8988T (cell line): Measurements from ENCODE around the gene EBF4.
A peak's percentile ranks its signal among the peaks of the same experiment; 100 is the strongest.

Experiments
- DNase-seq: peaks from one replicate; pipeline ENCODE4 v3.0.0; 2011

Gene EBF4

DNA sequence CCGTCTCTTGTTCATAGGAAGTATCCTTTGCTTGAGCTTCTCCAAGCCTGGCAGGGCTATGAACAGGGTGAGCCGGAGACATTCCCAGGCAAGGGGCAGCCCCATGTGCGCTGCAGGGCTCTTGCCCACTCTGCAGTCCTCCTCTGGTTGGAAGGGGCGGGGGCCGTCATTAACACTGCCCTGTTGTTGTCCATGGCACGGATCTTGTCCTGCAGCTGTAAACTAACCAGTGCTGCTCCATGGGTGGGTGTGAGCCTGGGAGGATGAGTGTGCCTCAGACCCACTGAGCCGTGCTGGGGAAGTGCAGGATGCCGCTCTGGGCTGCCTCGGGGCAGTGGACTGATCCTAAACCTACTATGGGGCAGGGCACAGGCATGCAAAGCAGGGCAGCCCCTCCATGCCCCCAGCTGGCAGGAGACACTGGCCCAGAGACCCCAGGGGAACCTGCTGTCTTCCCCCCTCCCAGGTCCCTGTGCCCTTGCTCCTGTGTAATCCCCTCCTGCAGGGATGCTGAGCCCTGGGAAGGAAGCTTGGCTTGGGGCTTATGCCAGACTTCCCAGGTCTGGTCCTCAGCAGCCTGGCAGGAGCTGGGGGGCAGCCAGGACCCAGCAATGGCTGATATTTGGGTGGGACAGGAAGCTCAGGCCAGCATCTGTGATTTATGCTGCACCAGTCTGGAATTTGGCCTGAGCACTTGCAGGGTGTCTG, 8.5 kb downstream of the EBF4 start:
- DNase-seq, result no peak

DNA sequence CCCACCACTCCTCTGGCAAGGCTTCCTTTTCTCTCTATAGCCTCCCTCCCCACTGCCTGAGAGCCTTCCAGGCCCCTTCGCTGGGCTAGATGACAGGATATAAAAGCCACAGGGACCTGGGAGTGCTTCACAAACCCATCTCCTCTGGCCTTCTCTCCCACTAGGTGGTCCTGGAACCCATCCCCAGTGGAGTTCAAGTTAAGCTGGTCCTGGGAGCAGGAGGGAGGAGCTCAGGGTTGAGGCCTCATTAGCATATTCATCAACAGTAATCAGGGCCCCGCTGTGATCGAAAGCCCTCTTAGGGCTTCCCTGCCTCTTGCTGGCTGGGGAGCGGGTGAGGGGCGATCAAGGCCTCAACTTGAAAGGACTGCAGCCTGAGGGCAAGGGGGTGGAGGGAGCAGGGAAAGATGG, 9.1 kb downstream of the EBF4 start:
- DNase-seq, result no peak

DNA sequence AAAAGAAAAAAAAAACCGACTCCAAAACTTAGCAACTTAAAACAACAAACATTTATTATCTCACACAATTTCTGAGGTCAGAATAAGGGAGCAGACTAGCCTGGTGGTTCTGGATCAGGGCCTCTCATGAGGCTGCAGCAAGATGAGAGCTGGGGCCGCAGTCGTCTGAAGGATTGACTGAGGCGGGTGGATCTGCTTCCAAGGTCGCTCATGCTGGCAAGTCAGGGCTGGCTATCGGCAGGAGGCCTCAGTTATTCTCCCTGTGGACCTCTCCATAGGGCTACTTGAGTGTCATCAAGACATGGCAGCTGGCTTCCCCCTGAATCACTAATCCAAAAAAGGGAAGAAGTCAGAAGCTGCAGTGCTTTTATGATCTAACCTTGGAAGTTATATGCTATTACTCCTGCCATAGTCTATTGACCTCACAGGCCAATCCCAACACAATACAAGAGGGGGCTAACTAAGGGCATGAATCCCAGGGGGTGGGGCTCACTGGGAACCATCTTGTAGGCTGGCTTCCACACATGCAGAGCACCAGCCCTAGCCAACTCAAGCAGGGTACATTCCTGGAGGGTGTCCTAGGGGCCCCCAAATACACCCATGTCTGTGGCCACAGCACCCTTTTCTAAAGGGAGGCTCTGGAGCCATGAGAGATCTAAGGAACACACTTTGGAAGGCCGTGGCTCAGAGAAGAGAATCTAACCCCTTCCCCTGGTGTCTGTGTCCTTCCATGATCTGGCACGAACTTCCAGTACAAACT, 11.3 kb downstream of the EBF4 start:
- DNase-seq, result no peak

DNA sequence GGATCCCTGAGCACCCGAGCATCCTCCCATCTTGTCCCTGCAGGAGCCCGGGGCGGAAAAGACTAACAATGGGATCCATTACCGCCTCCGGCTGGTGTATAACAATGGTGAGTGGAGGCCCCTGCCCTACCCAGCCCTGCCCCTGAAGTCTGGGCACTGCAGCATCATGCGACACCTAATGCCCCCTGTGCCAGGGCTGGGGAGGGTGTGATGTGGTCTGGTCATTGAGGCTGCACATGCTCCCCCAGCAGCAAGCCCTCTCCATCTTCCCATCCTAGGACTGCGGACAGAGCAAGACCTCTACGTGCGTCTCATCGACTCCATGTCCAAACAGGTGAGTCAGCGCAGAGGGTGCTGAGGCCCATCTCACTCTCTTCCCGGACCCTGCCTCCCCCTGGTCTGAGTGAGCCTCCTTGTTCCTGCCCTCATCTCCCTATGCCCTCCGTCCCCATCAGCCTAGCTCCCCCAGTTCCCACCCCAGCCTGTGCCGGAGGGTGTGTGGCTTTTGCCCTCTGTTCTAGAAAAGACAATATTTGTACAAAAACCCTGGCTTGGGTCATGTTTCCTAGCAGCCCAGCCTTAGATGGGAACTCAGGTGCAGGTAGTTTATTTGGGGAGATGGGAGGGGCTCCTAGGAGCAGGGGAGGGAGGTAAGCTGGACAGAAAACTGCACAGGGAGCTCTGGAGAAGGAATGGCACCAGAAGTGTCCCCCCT, 13.5 kb downstream of the EBF4 start:
- DNase-seq, result no peak

DNA sequence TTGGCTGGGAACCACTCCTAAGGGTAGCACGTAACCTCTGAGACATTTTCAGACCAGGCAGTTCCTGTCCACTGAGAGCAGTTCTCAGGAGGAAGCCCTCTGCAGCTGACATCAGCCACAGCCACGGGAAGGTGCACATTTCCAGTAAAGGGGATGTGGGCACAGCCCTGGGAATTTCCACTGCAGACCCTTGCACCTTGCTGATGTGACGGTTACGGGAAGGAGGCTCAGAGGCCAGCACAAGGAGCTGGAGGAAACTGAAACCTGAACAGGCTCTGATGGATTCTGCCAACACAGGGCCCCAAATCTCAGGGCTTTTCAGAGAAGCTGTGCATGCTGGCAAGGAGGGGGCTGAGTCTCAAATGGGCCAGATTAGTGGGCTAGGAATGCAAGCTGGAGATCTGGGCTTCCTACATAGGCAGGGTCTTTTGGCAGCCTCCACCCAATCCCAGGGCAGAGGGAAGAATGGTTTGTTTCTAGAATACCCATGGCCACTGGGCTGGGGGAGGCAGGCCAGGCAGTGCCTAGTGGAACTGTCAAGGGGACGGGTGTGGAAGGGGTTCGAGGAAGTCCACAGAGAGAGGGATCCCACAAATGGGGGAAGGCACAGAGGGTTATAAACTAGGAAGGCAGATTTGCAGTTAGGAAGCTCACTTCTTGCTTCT, 14.2 kb downstream of the EBF4 start:
- DNase-seq, result no peak

DNA sequence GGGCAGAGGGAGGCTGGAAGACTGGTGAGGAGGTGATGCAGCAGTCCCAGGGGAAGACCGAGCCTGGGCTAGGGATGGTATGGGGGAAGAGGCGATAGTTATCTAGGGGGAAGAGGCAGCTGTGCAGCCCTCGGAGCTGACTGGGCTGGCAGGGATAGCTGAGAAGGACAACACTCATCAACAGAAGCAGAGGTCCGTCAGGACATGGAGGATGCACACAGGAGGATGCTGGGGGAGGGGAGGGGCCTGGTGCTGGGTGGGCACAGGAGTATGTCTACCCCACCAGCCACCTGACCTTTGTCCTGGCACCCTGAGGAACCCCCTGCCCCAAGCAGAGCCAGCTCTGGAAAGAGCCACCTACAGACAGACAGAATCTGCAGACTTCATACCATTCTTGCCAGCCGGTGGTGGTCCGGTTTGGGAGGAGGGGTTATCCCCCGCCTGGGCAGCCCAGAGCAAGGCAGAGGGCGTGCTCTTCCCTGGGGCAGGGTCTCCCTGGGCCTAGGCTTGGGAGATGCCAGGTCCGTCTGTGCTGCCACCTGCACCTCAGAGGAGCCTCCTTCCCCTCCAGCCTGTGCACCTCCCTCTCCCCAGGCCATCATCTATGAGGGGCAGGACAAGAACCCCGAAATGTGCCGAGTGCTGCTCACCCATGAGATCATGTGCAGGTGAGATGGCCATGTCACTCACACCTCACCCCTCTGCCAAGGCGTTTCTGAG, 14.9 kb downstream of the EBF4 start:
- DNase-seq, result no peak

DNA sequence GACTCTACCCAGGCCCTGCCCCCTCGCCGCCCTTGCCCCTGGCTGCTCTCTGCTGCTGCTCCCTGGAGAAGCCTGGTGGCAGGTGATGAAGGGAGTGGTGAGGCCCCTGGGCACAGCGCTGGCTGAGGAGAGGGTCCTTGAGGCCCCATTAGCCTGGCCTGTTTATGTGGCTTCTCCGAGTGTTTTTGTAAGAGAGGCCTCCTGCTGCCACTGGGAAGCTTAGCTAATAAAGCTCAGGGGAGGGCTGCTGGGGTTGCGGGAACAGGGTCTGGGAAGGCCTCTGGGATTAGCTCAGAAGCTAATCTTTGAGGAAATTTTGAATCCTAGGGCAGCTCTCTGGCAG, 15.5 kb downstream of the EBF4 start:
- DNase-seq, result no peak

DNA sequence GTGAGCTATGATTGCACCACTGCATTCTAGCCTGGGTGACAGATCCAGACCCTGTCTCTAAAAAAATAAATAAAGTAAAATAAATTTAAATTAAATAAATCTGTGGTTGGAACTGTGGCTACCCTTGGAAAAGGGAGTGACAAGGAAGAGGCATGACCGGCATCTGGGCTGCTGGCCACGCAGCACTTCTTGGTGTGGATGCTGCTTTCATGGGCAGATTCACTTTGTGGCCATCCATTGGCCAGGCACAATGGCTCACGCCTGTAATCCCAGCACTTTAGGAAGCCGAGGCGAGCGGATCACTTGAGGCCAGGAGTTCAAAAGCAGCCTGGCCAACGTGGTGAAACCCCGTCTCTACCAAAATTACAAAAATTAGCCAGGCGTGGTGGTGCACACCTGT, 16.1 kb downstream of the EBF4 start:
- no peak for DNase-seq

DNA sequence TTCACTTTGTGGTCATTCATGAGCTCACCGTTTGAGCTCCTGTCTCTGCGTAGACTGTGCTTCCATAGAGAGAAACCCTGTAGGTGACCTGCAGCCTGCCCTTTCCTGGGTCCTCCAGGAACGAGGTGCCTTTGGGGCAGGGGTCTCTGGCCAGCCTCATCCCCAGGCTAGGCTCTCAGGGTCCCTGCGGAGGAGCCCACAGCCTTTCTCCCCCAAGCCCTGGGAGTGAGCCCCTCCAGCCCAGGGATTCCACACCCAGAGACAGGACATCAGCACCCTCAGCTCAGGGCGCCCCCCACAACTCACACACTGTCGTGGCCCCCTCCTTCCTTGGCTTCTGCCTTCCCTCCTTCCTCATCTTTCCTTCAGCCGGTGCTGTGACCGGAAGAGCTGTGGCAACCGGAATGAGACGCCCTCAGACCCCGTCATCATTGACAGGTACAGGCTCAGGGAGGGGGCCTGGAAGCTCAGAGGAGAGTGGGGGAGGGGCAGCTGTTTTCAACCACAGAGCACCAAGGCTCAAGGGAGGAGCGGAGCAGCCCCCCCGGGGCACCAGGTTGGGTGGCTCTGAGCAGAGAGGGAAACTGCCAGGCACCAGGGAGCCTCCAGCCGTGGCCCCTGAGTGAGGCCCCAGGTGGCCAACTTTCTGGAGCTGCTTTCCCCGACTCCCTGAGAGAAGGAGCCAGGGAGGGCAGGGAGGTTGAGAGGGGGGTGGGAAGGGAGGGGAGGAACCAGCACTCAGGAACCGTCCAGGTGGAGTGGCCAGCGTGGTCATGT, 16.8 kb downstream of the EBF4 start:
- no peak for DNase-seq

DNA sequence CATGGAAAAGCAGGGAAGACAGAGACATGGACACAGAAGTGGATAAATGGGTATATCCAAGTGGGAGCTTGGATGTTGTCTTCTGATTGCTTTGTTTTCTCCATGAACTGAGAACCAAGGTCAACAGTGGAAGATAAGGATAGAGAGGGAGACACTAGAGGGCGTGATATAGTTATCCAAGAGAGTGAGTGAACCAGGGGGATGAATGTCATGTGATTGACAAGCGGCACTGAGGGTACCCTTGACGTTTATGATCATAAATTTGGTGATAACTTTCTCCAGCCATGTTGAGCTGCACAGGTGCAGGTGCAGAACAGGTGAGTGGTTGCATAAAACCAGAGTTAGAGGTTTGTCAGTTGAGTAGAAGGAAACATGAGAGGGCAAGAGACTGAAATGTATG, 20.7 kb downstream of the EBF4 start:
- DNase-seq, result no peak

DNA sequence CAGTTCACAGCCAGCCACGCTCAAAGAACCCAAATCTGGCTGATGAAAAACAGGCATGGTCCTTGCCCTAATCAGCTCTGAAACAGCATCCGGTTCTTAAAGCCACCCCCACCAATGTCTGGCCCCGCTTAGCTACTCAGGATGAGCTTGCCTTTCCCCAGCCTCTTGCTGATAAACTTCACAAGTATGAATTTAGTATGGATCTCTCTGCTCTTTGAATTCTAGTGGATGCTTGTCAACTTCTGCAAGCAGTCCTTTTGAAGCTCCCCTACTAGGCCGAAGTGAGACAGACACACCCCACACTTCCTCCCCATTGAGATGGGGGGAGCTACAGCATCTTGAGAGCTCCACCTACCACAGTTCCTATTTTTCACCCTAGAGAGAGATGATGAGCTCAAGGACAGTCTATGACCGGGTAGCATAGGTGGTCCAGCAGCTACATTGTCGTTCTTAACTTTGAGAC, 36.7 kb downstream of the EBF4 start:
- no peak for DNase-seq

DNA sequence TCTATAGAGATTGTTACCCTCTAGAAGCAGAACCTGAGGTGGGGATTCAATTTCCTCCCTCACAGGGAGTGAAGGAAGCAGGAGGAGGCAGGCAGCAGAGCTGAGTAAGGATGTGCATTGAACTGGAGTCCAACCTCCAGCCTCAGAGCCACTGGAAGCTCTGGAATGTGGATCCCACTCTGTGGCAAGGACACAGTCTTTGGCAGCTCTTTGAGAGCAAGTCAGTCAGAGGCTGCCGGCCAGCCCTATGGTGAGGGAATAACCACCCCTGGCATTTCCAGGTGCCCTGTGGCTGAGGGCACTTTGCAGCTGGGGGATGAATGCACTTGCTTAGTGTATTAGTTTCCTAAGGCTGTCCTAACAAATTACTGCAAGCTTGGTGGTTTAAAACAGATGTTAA, 37.2 kb downstream of the EBF4 start:
- no peak for DNase-seq

DNA sequence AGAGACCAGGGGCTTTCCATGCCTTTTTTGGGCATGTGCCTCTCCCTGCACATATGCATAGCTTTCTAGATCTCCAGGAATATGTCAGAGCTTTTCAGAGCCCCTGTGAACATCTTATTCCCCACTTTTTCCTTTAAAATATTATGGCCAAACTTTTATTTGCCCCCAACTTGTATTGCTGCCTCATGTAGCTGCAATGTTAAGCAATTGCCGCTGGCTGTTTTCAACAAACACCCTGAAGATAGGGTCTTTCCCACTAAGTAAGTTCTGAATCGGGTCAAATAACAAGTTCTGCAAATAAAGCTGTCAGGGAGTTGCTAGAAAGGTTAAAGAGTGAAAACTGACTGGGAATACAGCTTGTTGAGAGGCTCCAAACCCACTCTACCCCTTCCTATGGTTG, 42.3 kb downstream of the EBF4 start:
- DNase-seq, result no peak

DNA sequence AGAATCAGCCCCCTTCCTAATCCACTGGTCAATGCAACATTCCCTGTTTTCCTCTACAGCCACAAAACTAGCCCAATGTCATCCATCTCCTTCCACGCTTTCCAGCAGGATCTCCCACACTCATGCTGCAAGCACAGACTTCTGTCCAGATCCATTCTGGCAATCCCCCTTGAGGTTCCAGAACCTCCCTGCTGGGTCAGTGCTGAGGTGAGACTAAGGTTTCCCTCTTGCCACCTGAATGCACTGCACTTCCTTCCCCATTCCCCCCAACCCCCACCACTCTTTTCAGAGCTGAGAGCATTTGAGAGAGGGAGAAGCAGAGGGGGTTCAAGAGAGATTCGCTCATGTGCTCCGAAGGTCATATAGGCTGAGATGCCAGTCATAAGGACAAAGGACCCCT, 43.9 kb downstream of the EBF4 start:
- no peak for DNase-seq

DNA sequence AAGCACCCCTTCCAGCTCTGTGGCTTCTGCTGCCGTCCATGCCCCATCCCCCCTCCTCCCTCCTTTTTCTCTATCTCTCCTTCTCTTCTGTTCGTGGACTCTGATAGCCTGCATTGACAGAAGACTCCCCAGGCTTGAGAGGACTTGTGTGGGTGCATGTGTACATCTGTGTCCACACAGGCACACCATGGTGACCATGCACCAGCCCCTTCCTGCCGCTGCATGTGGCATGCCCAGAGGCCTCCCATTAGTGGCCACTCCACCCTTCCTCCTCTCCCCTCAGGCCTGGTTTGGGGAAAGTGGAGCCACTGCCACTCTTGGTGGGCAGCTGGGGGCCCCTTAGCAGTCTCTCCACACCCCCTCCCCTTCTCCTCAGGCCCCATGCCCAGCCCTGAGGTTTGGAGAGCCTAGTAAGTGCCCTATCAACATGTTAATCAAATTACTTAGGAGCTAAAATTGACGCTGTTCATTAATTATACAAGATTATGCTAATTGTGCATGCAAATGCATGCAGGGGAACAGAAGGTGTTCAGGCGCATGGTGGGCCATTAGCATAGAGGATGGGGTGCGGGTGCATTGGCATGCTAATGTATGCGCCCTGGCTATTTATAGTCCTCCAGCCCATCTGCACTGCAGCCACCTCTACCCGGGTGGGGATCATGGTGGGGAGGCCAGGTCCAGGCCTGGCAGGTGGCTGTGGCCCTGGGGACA, 45.9 kb downstream of the EBF4 start:
- DNase-seq, result no peak

DNA sequence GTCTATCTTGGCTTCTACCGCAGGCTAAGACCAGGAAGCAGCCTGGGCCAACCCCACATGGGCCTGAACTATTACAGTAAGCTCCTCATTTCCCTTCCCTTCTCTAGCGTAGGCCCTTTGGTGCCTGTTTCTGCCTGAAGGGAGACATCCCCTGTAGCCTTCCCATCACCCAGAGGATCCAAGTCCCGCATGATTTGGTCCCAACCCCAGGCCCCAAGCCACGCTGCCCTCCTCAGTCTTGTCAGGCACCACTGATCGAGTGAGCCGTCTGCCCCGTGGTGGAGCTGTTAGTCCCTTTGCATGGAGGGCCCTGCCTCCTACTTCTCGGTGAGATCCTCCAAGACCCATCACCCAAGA, 46.4 kb downstream of the EBF4 start:
- DNase-seq, result no peak

DNA sequence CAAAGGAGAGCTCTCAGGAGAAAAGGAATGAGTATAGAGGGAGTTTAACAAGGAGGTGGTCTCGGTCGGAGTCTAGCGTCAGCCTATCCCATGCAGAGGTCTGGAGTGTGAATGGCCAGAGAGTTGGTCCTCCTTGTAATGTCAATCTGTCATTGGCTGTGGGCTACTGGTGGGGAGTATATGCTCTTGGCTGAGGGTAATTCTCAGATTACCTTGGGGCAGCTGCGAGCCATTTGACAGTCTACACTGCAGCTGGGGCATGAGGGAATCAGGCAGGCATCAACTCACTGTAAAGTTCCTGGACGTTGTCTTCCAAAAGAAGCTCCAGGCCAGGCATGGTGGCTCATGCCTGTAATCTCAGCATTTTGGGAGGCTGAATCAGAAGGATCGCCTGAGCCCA, 48.1 kb downstream of the EBF4 start:
- DNase-seq, result no peak

DNA sequence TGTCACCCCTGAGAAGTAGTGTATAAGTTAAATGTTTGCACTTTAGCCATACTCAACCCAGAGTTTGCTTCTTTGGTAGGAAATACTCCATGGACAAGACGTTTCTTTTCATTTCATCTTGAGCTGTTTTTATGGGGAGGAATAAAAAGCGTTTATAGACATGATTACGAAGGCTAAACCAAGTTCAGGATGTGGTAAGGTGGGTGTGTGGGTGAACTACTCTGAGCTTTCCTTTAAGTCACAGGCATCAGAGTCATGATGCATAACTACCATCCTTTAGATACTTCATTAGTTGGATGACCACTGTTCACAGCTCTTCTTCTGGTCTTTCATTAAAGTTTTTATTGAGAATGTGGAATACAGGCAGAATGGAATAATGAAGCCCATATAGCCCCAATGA, 48.9 kb downstream of the EBF4 start:
- no peak for DNase-seq

DNA sequence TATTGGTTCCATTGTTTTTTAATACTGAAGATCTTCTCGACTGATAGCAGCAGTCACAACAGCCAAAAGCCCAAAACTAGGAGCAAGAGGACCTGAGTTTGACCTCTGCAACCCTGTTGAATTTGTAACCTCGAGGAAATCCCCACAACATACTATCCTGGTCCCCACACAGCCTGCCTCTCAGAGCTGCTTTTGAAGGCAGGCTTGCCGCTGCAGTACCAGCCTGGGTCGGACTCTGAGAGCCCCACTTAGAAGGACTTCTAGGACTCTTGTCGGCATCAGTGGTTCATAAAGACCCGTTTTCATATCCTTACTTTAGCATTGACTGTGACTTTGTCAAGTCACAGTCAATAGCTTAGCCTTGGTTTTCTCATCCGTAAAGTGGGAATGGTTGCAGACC, 49.3 kb downstream of the EBF4 start:
- no peak for DNase-seq

DNA sequence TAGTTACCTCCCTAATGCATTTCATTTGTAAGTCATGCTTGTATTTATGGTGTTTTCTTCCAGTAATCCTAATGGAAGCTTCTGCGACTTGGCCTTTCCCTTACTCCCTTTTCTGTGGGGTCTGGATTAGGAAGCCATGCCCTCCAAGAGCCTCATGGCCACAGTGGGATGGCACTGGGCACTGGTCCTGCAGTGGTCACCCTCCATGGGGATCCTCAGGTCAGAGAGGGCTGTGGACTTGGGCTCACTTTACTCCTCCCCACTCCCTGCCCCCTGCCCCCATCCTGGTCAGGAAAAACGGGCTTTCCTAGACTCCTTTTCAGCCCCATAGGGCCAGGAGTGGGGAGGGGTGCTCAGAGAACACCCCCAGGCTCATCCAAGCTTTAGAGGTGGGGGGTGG, 49.9 kb downstream of the EBF4 start:
- DNase-seq, result no peak

DNA sequence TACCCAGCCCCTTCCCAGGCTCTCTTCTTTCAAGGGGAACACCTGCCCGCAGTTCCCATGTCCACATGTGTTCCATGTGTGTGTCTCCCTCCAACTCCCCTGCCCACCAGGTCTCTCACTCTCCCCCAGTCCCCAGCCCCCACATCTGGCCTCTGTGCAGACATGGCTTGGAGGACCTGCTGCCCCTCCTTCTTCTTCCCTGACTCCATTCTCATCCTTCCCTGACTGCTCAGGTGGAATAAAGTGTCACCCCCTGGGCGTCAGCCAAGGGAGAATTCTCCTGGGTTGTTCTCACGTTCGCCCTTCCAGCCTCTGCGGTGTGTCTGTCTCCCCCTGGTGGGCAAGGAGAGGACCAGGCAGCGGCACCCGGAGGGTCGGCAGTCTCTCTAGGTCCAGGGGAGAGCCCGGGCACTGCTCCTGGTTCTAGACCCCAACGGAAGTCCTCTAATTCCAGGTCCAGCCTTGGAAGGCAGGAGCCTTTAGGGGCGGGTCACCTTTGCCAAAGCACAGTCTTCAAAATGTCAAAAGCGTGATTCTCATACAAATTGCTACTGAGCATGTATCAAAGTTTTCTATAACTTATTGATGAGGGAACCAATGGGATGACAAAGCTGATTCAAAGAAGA, 50.5 kb downstream of the EBF4 start:
- peak; percentile 84 for DNase-seq
